GM21529 (cell line): ENCODE data around the gene PCGF1.
"Not testable (repeated sequence)": the region's sequence is repeated elsewhere in the genome, so short reads cannot be mapped to it uniquely, and the experiment has no call there.

Source experiments
- ATAC-seq: cut with Tn5 transposase; IDR thresholded peaks from one replicate; pipeline ENCODE4 v1.9.1; 2021; ENCODE audit not compliant: unreplicated experiment

The PCGF1 gene

GRCh38 chr2:74474481-74474880 lies 33.0 kb downstream of the PCGF1 start:
- no peak for ATAC-seq

GRCh38 chr2:74472945-74473258 lies 34.6 kb downstream of the PCGF1 start:
- no peak for ATAC-seq

- ATAC-seq: peak; percentile 89
Observed at GRCh38 chr2:74472086-74472944, 35.2 kb downstream of the PCGF1 start, which contains the start of gene MRPL53. TSS of gene MRPL53 (minus strand) at chr2:74472680. CDS start at chr2:74472660, 20 bp downstream.

- no peak for ATAC-seq
Observed at GRCh38 chr2:74471332-74472065, 36.0 kb downstream of the PCGF1 start.

- not testable (repeated sequence) for ATAC-seq
Observed at GRCh38 chr2:74470742-74471141, 36.8 kb downstream of the PCGF1 start.

- peak; percentile 3 for ATAC-seq
Observed at GRCh38 chr2:74464406-74464805, 43.1 kb downstream of the PCGF1 start.

- no peak for ATAC-seq
Observed at GRCh38 chr2:74462786-74463105, 44.7 kb downstream of the PCGF1 start.

GRCh38 chr2:74462054-74462785 lies 45.3 kb downstream of the PCGF1 start:
- no peak for ATAC-seq

- ATAC-seq: no peak
Observed at GRCh38 chr2:74461187-74462053, 46.1 kb downstream of the PCGF1 start.

- ATAC-seq: not testable (repeated sequence)
Observed at GRCh38 chr2:74460187-74460586, 47.3 kb downstream of the PCGF1 start.

GRCh38 chr2:74459503-74460118 lies 47.9 kb downstream of the PCGF1 start:
- ATAC-seq: not testable (repeated sequence)

- no peak for ATAC-seq
Observed at GRCh38 chr2:74458938-74459363, 48.5 kb downstream of the PCGF1 start.

GRCh38 chr2:74458132-74458937 lies 49.2 kb downstream of the PCGF1 start, which contains the start of gene WBP1:
TSS of gene WBP1 (plus strand) at chr2:74458438. CDS start at chr2:74458603, 165 bp downstream.
- peak; percentile 80 for ATAC-seq

GRCh38 chr2:74457549-74458131 lies 49.9 kb downstream of the PCGF1 start:
- ATAC-seq: peak; percentile 34

- no peak for ATAC-seq
Observed at GRCh38 chr2:74457129-74457548, 50.4 kb downstream of the PCGF1 start.
